ENCODE data around the gene MIGA1. TPM values are rescaled to one million over a fixed set of nuclear protein-coding genes. Genes with fewer than 3 reads are reported as not detected.

MIGA1 gene
- 5.2 and 17.9 TPM in 2 replicates for total RNA-seq

GRCh38 chr1:77779529-77780281 is at the start of gene MIGA1:
Gene MIGA1 (plus strand): TSS chr1:77779649. CDS start chr1:77783253, 3,604 bp downstream.

GRCh38 chr1:77759071-77760028 is 20.1 kb upstream of the MIGA1 start, which contains the start of gene USP33:
Gene USP33 (minus strand): TSS chr1:77759852. CDS start chr1:77741697, 18,155 bp downstream.

GRCh38 chr1:77888081-77888780 is 108.8 kb downstream of the MIGA1 start, which contains the start of gene NEXN:
Gene NEXN (plus strand): TSS chr1:77888624. CDS start chr1:77916107, 27,483 bp downstream.

Other genes starting within 250 kb of the MIGA1 start
- 35.1 and 139 TPM in 2 replicates for gene ZZZ3, start 97.0 kb upstream of the MIGA1 start, total RNA-seq
- gene USP33, start 19.8 kb upstream of the MIGA1 start, total RNA-seq: 41.1 and 106 TPM in 2 replicates
- 0.49 and 6.9 TPM in 2 replicates for gene NEXN, start 109.0 kb downstream of the MIGA1 start, total RNA-seq
- 89.4 and 147 TPM in 2 replicates for gene FUBP1, start 199.4 kb downstream of the MIGA1 start, total RNA-seq
- gene DNAJB4, start 225.3 kb downstream of the MIGA1 start, total RNA-seq: 75.9 and 279 TPM in 2 replicates